Left ventricle myocardium inferior (tissue), 1 donor: ENCODE results near the gene SOCS3. TPM values are rescaled to one million over a fixed set of nuclear protein-coding genes. Genes with fewer than 3 reads are reported as not detected.

ENCODE experiments used
- DNase-seq: peaks from one replicate; pipeline ENCODE4 v3.0.0-alpha.2; 2020
- H3K27ac ChIP-seq: fragments of 200-600 bp; replicated peaks from 2 replicates; pipeline ENCODE4 v1.8.0; 2021
- H3K27me3 ChIP-seq: fragments of 200-600 bp; 2 replicates; pipeline ENCODE4 v1.8.0; 2021; ENCODE audit warnings: low read depth
- H3K36me3 ChIP-seq: fragments of 200-600 bp; 2 replicates; pipeline ENCODE4 v1.8.0; 2021
- H3K4me1 ChIP-seq: fragments of 200-600 bp; 2 replicates; pipeline ENCODE4 v1.8.0; 2021
- H3K4me3 ChIP-seq: fragments of 200-600 bp; 2 replicates; pipeline ENCODE4 v1.8.0; 2021; ENCODE audit warnings: mild to moderate bottlenecking, moderate library complexity
- H3K9me3 ChIP-seq: fragments of 200-600 bp; replicated peaks from 2 replicates; pipeline ENCODE4 v1.8.0; 2021
- CTCF ChIP-seq: fragments of 200-600 bp; IDR thresholded peaks from 2 replicates; pipeline ENCODE4 v1.8.0; 2021; ENCODE audit warnings: antibody characterized with exemption, mild to moderate bottlenecking, borderline replicate concordance
- intact Hi-C: fragments of 100-400 bp; cut with micrococcal nuclease; formaldehyde crosslinking; loops from one replicate; pipeline ENCODE4 v1.11.0; 2022
- total RNA-seq: library from RNA; stranded (reverse); fragmentation: NEBNext Ultra II Directional; extraction: Animal tissue kit (Norgen Biotek cat#: 25700); gene quantifications from one replicate; pipeline ENCODE4 v1.2.1, GENCODE V29; 2021
- donor health status: DM: no; HTN: yes; CAD: no; lungs with severe emphysema.

The SOCS3 gene
- total RNA-seq, 1 donor from 2014 or later = 9.5 TPM

DNA sequence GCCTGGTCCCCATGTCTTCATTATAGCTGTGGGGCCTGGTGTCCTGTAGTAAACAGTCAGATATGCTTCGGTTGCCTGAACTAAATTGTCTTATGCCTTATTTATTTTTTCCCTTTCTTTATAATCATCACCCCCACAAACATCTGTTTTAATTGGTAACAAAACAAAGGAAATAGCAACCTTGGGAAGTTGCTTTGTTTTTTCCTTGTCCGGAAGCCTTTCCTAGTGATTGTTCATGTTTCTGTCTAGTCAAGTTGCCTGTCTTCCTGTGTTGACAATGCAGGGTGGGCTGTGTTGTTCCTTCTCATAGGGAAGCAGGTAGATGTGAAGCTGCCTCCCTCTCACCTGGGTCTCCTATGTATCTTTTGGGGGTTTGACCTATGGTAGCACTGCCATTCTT, 35.3 kb upstream of the SOCS3 start:
- no peaks in the 10 kb centered on the region for H3K9me3 ChIP-seq
- no peak for TF ChIP-seq CTCF
- peaks cover 34% of the 10 kb centered on the region for H3K36me3 ChIP-seq
- peak overlapping the region; percentile 90 for H3K27ac ChIP-seq
- intact Hi-C loops = no loop called here
- H3K4me3 ChIP-seq = no peak overlapping the region
- no peak for DNase-seq
- H3K27me3 ChIP-seq = no peaks in the 10 kb centered on the region
- peaks cover 82% of the 10 kb centered on the region for H3K4me1 ChIP-seq

- Histone ChIP-seq H3K36me3 (peaks cover 25% of the 10 kb centered on the region), H3K27ac (peak overlapping the region; percentile 90)
- TF ChIP-seq CTCF = no peak
Measured at GRCh38 chr17:78394209-78394608, 34.3 kb upstream of the SOCS3 start.

GRCh38 chr17:78393575-78393974, 33.7 kb upstream of the SOCS3 start:
- Histone ChIP-seq H3K9me3 (no peaks in the 10 kb centered on the region), H3K4me1 (peaks cover 86% of the 10 kb centered on the region), H3K36me3 (peaks cover 19% of the 10 kb centered on the region), H3K27ac (no peak overlapping the region), H3K27me3 (no peaks in the 10 kb centered on the region), H3K4me3 (no peak overlapping the region)
- DNase-seq = no peak
- no peak for TF ChIP-seq CTCF
- intact Hi-C loops = no loop called here

More at GRCh38 chr17:78394209-78394608, 34.3 kb upstream of the SOCS3 start:
- H3K4me1 ChIP-seq = peaks cover 86% of the 10 kb centered on the region
- DNase-seq = no peak
- intact Hi-C loops = no loop called here
- H3K4me3 ChIP-seq = no peak overlapping the region
- H3K27me3 ChIP-seq = no peaks in the 10 kb centered on the region
- H3K9me3 ChIP-seq = no peaks in the 10 kb centered on the region

DNA sequence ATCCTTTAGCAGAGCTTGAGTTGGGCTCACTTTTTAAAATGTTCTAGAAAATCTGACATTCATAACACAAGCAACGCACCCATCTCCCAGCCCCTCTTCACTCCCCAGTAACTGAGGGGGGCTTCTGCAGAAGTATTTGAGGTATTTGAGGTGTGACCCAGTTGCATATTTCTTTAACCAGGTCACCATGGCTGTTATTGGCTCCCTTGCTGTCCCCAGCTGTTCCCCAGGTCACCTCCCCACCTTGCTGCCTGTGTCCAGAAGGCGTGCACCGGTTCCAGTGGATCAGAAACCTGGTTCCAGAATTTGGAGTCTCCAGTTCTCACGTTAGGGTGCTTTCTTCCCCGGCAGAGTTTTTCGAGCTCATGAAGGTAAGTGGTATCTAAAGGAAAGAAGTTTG, 32.4 kb upstream of the SOCS3 start:
- no peaks in the 10 kb centered on the region for H3K9me3 ChIP-seq
- peaks cover 15% of the 10 kb centered on the region for H3K36me3 ChIP-seq
- no peaks in the 10 kb centered on the region for H3K27me3 ChIP-seq
- TF ChIP-seq CTCF = no peak
- peaks cover 86% of the 10 kb centered on the region for H3K4me1 ChIP-seq
- intact Hi-C loops = no loop called here
- no peak for DNase-seq
- peak overlapping the region; percentile 84 for H3K27ac ChIP-seq
- H3K4me3 ChIP-seq = no peak overlapping the region

DNA sequence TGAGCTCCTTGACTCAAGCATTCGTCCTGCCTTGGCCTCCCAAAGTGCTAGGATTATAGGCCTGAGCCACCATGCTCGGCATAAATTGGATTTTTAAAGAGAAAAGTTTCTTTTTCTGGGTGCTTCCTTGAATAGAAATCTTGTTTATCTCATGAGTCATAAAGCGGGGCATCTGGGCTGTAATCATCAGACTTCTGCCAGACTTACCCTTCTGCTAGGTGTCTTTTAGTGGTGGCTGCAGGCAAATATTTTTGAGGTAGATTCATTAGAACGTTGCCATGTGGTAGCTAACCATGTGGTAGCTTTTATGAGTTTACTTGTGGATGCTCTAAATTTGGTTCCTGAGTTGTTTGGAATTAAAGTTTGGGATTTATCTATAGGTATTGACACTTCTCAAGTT, 32.0 kb upstream of the SOCS3 start:
- intact Hi-C loops = no loop called here
- peaks cover 86% of the 10 kb centered on the region for H3K4me1 ChIP-seq
- peak overlapping the region; percentile 84 for H3K27ac ChIP-seq
- peaks cover 15% of the 10 kb centered on the region for H3K36me3 ChIP-seq
- TF ChIP-seq CTCF = no peak
- DNase-seq = no peak
- H3K27me3 ChIP-seq = no peaks in the 10 kb centered on the region
- no peak overlapping the region for H3K4me3 ChIP-seq
- H3K9me3 ChIP-seq = no peaks in the 10 kb centered on the region

DNA sequence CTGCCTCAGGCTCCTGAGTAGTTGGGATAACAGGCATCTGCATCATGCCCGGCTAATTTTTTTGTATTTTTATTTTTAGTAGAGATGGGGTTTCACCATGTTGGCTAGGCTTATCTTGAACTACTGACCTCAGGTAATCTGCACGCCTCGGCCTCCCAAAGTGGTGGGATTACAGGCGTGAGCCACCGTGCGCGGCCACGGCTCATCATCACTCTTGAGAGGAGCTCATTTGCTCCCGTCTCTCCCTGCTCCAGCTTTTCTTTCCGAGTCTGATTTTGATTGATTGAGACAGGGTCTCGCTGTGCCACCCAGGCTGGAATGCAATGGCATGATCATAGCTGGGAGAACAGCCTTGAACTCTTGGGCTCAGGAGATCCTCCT, 31.2 kb upstream of the SOCS3 start:
- no peaks in the 10 kb centered on the region for H3K27me3 ChIP-seq
- H3K27ac ChIP-seq = peak overlapping the region; percentile 84
- intact Hi-C loops = no loop called here
- H3K4me3 ChIP-seq = no peak overlapping the region
- DNase-seq = no peak
- no peaks in the 10 kb centered on the region for H3K9me3 ChIP-seq
- peaks cover 15% of the 10 kb centered on the region for H3K36me3 ChIP-seq
- TF ChIP-seq CTCF = no peak
- peaks cover 86% of the 10 kb centered on the region for H3K4me1 ChIP-seq
